Hepatocyte (in vitro differentiated cells): ENCODE measurements around the gene RABGAP1L.

Experiments
- CTCF ChIP-seq: fragments of 200-600 bp; sonication (generic); IDR thresholded peaks from 2 replicates; pipeline ENCODE4 v1.5.1; 2016; ENCODE audit warnings: antibody characterized with exemption, mild to moderate bottlenecking; ENCODE audit not compliant: poor library complexity
- EZH2phosphoT487 ChIP-seq: fragments of 200-600 bp; sonication (generic); IDR thresholded peaks from one replicate; pipeline ENCODE4 v1.6.1; 2018; ENCODE audit warnings: antibody characterized with exemption, mild to moderate bottlenecking, low read depth, moderate library complexity; ENCODE audit not compliant: unreplicated experiment, severe bottlenecking

- no peak for TF ChIP-seq EZH2phosphoT487
- no peak for TF ChIP-seq CTCF
Observed at GRCh38 chr1:174966008-174966572, 806.8 kb downstream of the RABGAP1L start.
